BJ (cell line): ENCODE results near the gene CCDC50. TPM values are rescaled to one million over a fixed set of nuclear protein-coding genes. Genes with fewer than 3 reads are reported as not detected.

Source experiments
- CTCF ChIA-PET: fragments of 350-600 bp; formaldehyde crosslinking; extraction: SDS; loops from one replicate; lab custom pipeline; 2021; ENCODE audit warnings: antibody characterized with exemption, inconsistent platforms; lab: Yijun Ruan, JAX
- POLR2A ChIA-PET: fragments of 300-600 bp; sonication (Branson Sonifier 250); formaldehyde crosslinking; extraction: SDS; loops from one replicate; lab custom pipeline; 2021; ENCODE audit warnings: antibody characterized with exemption; lab: Charles Lee
- DNase-seq: peaks from one replicate; pipeline ENCODE4 v3.0.0-alpha.2; 2011; ENCODE audit warnings: low read depth
- H3K27me3 ChIP-seq: 2 replicates; pipeline ENCODE4 v1.6.0; 2011; ENCODE audit warnings: low read length; ENCODE audit not compliant: control insufficient read depth, insufficient read depth
- H3K36me3 ChIP-seq: 2 replicates; pipeline ENCODE4 v1.5.1; 2011; ENCODE audit warnings: low read length; ENCODE audit not compliant: control insufficient read depth, insufficient read depth
- H3K4me3 ChIP-seq: 2 replicates; pipeline ENCODE4 v1.5.1; 2011; ENCODE audit warnings: low read depth, mild to moderate bottlenecking, control low read depth, low read length
- CTCF ChIP-seq: IDR thresholded peaks from 2 replicates; pipeline ENCODE4 v1.5.1; 2011; ENCODE audit warnings: low read depth, mild to moderate bottlenecking, control low read depth, inconsistent platforms, low read length, moderate library complexity; ENCODE audit not compliant: insufficient read depth
- polyA plus RNA-seq: library from polyadenylated mRNA; depleted of rRNA; stranded (reverse); fragments of >200 nt; gene quantifications from 2 replicates; pipeline ENCODE4 v1.2.3, GENCODE V29; 2011

Gene CCDC50
- polyA plus RNA-seq, 1 experiment, result 43.9 TPM

GRCh38 chr3:191368755-191369615 lies 39.8 kb downstream of the CCDC50 start:
- CTCF ChIA-PET, result no interaction called here
- no peaks in the 10 kb centered on the region for H3K27me3 ChIP-seq
- H3K36me3 ChIP-seq, result no peaks in the 10 kb centered on the region

GRCh38 chr3:191369616-191370010 lies 40.4 kb downstream of the CCDC50 start:
- DNase-seq, result no peak
- TF ChIP-seq CTCF, result no peak
- no peak overlapping the region for H3K4me3 ChIP-seq
- ChIA-PET POLR2A (no interaction called here), CTCF (no interaction called here)
- H3K27me3 ChIP-seq, result no peaks in the 10 kb centered on the region
- no peaks in the 10 kb centered on the region for H3K36me3 ChIP-seq

More at GRCh38 chr3:191368755-191369615, 39.8 kb downstream of the CCDC50 start:
- DNase-seq, result no peak
- TF ChIP-seq CTCF, result no peak
- no peak overlapping the region for H3K4me3 ChIP-seq
- POLR2A ChIA-PET, result no interaction called here

DNA sequence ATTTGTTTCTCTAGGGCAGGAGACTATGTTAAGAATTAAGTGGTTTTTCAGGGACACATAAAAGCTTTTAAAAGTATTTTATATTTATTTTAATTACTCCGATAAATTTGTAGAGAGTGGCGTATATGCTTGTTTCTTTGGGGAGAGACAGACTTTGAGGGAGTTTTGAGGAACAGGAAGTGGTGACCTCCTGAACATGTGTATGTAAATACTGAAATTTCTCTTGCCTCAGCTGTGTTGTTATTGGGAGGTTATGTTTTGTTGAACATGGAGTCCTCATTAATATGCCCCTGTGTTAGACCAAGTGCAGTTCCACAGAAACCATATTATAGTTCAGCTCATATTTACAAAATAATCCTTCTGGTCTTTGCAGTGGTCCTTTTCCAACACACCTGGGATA lies 42.9 kb downstream of the CCDC50 start:
- POLR2A ChIA-PET, result interaction anchor here (0.6 kb wide), 1 partner anchor 50 kb away, joined by 9 read pairs; no protein-coding TSS in a partner anchor
- no peaks in the 10 kb centered on the region for H3K27me3 ChIP-seq
- DNase-seq, result no peak
- no peak for TF ChIP-seq CTCF
- CTCF ChIA-PET, result interaction anchor here (0.6 to 1.3 kb wide), 2 partner anchors 21 to 1455 kb away, joined by 3 read pairs; no protein-coding TSS in a partner anchor
- H3K36me3 ChIP-seq, result peaks cover 4% of the 10 kb centered on the region; the same call in 1 of the 2 replicates
- no peak overlapping the region for H3K4me3 ChIP-seq

DNA sequence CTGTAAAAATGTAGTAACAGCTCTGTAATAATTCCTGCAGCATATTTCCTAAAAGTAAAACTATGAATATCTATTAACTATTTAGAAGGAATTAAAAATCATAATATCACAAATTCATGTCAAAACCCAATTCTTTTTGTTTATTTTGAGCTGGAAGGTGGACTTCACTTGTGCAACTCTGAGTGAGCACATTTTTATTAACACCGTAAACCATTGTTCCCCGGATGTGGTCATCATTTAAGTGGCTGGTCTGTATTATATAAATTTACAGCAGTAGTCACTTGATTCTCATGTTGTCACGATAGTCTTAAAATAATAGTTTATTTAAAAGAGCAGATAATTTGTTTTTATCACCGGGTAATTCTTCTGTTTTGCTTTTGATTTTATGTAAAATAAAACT lies 44.1 kb downstream of the CCDC50 start:
- Histone ChIP-seq H3K36me3 (peaks cover 4% of the 10 kb centered on the region; the same call in 1 of the 2 replicates), H3K4me3 (no peak overlapping the region), H3K27me3 (no peaks in the 10 kb centered on the region)
- no peak for DNase-seq
- POLR2A ChIA-PET, result no interaction called here
- TF ChIP-seq CTCF, result no peak
- CTCF ChIA-PET, result interaction anchor here (0.8 kb wide), 1 partner anchor 237 kb away, joined by 3 read pairs; no protein-coding TSS in a partner anchor

GRCh38 chr3:191376516-191377141 lies 47.4 kb downstream of the CCDC50 start:
- no peak for TF ChIP-seq CTCF
- peak; percentile 66 for DNase-seq
- H3K36me3 ChIP-seq, result peaks cover 6% of the 10 kb centered on the region; the same call in 1 of the 2 replicates
- H3K4me3 ChIP-seq, result no peak overlapping the region
- CTCF ChIA-PET, result interaction anchor here (1.2 to 1.9 kb wide), 3 partner anchors 15 to 134 kb away, joined by 4 to 5 read pairs (median 4); no protein-coding TSS in a partner anchor
- H3K27me3 ChIP-seq, result no peaks in the 10 kb centered on the region
- POLR2A ChIA-PET, result no interaction called here
